Measurements from ENCODE around the gene PXMP4.

Gene PXMP4

DNA sequence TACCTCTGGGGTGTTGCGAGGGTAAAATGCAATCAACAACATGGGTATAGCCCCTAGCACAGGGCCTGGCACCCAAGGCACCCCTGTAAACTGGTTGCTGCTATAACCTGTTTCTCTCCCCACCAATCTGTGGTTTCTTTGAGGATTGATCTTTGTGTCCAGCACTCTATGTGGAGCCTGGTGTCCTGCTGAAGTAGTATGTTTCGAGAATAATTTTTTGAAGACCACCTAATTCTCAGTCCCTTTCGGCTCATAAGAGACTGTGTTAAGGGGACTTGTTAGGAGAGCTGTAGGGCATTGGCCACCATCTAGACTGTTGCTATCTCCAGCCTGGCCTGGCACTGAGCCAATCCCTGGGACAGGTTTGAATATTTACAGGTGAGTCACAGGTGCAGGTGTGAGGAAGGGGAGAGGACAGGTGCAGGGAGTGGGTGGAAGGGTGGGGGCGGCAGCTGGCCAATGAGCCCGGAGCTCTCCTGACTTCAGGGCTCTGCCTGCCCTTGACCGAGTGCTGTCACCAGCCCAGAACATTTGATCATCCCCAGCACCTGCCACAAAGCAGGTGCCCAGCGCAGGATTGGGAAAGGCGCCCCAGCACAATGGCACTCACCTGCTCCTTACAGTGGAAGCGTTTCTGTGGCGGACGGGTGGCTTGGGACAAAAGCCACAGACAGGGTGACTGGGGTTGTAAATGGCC is 66.1 kb downstream of the PXMP4 start:
- peak in 1 of 14 donors; percentile 19 for DNase-seq

DNA sequence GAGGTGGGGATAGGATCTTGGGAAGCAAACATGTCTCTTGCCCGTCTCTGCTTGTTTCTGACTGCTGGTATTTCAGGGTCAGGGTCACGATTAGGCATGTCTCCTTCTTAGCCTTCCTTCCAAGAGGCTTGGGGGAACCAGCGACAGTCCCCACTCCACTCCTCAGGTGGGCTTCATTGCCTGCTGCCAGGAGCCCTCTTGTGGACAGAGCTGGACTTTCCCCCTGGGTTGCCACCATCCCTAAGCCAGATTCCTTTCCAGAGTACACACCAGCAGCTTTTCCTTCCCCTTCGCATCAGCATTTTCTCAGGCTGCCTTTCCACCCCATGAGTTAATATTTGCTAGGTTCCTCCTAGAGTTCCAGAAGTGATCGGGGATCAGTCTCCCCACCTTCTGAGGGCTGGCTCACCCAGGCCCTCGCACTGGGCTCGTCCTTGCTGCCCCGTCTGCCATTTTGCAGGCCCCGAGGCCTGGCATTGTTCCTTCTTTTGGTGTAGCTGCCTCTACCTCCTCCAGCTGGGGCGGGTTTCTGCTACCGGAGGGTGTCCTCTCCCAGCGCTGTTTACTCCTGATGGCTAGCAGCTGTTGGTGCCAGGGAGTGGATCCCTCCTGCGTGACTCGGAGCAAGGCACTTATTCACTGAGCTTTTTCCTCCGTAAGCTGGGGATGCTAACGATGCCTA is 66.8 kb downstream of the PXMP4 start:
- peak in 11 of 14 donors; percentile 8 to 62 (median 31) for DNase-seq
